HG03039 (cell line): Measurements from ENCODE around the gene CSF3.

Experiments
- ATAC-seq: cut with Tn5 transposase; IDR thresholded peaks from one replicate; pipeline ENCODE4 v1.9.1; 2021; ENCODE audit warnings: mild to moderate bottlenecking, moderate library complexity; ENCODE audit not compliant: unreplicated experiment

CSF3 gene

DNA sequence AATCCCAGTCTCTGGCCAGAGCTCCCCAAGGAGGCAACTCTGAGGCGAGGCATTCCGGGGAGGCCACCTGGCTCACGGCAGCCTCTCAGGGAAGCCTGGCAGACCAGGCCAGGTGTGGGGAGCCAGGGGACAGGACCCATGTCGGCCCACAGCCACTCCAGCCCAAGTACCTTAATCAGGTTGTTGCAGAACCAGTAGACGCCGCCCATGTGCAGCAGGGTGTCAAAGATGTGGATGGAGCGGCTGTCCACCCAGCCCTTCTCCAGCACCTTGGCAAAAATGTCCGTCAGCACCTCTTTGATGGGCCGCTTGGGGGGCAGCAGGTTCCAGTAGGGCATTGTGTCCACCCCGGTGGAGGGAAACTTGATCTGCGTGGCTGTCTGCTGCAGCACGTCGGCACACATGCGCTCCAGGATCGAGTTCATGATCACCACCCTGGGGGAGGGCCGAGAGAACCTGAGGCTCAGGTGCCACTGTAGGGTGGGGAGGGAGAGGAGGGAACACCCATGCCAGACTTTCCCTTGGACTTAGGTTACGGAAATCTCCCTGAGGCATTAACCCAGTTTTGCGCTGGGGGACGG lies 7.8 kb downstream of the CSF3 start:
- no peak for ATAC-seq

DNA sequence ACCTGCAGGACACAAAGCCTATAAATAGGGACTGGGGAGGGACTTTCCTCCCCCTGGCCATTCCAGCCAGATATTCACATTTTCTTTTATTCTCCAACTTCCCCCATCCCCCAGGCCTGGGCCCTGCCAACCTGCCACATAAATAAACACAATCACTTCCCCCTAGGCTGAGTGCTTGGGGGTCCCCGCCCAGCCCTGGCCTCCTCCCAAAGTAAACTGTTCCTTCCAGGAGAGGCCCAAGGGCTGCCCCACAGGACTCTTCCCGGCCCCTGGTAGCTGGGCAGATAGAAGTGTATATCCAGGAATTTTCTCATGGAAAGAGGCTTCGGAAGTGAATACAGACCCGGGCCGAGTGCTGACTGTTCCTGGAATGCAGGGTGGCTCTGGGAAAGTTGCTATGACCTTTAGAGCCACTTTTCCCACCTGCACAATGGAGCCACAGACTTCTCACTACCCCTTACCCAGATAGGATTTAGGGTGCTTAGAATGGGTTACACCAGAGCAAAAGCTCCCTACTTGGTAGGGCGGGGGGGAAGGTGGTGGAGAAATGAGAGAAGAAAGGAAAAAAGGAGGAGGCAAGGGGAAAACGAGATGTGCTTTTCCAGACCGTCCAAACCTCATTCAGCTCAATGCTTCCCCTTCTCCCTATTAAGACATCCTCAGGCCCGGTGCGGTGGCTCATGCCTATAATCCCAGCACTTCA lies 8.5 kb downstream of the CSF3 start:
- ATAC-seq: no peak

DNA sequence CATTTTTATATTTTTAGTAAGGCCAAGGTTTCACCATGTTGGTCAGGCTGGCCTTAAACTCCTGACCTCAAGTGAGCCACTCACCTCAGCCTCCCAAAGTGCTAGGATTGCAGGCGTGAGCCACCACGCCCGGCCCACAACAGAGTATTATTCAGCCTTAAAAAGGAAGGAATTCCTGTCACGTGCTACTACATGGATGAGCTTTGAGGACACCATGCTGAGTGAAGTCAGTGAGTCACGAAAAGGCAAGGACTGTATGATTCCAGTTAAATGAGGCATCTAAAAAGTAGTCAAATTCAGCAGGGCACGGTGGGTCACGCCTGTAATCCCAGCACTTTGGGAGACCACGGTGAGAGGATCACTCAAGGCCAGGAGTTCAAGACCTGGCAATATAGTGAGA lies 9.7 kb downstream of the CSF3 start:
- no peak for ATAC-seq

DNA sequence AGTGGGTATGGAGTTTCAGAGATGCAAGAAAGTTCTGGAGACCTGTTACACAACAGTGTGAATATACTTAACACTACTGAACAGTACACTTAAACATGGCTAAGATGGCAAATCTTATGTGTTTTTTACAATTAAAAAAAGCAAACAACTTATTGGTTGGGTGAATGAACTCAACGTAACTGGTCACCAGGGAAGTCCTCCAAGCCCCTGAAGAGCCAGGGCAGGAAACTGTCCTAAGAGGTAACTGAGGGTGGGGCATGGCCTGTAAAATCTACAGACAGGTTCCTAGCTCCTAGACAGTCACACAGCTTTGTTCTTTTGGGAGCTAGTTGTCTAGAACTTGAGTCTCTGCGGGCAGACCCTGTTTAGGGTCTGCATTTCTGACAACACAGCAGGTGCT lies 10.3 kb downstream of the CSF3 start:
- ATAC-seq: no peak

DNA sequence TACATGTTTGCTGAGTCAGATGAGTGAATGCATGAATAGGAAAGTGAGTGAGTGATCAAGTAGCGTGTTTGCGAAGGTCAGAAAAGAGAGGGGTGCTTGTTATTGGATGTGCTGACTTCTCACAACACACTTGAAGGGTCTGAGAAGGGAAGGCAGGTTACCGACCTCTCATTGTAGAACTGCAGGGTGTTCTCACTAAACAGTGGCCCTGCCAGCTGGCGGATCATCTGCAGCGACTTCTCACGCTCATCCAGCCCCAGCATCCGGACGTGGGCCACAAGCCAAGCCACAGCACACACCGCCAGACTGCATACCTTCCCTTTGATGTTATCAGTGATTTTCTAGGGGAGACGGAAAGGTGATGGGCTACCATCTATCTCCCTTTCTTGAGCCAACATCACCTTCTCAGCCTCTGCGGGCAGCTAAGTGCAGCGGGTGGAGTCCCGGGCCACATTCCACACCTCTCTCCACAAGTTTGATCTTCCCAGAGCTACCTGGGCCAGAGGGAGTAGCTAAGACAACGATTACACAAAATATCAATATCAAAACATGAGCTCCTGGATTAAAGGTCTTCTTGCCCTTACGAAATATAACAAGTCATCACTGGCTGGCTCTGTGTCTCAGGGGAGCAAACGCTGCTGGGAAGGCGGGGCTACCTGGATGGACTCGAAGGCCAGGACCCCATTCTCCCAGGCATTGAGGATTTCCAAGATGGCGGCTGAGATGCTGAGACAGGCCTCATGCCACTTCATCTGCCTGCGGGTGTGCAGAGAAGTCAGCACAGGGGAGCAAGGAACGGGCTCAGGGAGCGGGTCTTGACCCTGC lies 11.0 kb downstream of the CSF3 start:
- no peak for ATAC-seq

DNA sequence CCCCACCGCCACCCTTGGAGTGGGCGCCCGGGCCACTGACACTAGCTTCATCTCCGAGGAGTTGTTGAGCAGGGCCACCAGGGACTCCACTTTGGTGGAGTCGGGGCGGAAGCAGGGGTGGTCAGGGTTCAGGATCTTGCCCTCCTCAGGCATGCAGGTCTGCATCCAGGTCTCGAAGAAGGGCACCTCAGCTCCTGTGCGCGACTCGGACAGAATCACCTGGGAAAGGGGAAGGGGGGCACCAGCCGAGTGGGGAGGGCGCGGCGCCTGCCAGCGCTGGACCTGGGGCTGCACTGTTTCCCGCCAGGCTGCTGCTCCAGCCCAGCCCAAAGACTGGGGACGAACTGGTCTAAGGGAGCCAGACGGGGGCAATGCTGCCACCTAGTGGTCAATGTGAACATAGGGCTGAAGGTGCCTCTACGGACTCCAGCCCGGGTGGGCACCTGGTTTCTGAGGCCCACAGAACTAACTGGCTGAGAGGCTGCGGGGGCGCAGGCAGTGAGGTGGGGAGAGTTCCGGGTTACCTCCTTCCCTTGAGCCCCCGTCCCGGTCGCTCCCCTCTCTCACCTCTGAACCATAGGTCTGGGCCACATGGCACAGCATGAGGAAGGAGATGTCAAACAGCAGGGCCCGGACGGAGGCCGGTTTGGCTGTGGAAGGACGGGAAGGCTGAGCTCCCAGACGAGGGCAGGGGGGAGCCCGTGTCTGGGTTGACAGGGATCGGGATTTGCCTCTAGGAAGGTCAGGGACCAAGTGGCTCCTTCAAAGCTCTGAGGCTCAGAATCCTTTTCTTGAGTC lies 11.8 kb downstream of the CSF3 start:
- ATAC-seq: no peak

DNA sequence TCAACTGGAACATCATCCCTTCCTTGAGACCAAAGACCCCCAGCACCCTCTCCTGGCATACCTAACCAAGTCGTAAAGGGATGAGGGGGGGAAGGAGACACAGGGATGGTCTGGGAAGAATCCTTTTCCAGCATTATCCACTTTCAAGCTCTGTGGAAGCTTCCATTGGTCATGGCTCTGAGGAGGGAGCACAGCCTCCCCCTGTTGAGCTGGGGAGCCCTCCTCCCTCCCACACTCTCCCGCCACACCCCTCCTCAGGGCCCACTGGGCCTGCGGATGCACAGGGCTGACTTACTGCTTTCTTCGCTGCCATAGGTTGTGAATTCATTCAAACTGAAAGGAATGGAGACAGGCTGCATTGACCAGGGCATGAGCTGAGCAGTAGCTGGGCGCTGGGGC lies 12.4 kb downstream of the CSF3 start:
- no peak for ATAC-seq

DNA sequence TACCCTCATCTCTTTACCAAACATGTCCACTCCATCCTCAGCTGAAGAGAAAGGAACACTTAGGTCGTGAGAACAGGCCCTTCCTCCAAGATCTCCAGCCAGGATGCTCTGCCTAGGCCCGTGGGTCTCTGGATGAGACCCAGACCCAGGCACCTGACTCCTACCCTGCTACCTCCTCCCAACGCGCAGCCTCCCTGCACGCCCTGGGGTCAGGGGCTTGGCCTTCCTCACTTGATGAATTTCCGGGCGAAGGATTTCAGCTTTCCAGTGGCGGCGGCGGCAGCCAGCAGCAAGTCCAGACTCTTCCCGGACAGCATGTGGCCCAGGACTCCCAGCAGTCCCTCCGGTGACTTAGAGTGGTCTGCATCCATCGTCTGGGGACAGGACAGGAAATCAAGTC lies 13.4 kb downstream of the CSF3 start:
- ATAC-seq: no peak

DNA sequence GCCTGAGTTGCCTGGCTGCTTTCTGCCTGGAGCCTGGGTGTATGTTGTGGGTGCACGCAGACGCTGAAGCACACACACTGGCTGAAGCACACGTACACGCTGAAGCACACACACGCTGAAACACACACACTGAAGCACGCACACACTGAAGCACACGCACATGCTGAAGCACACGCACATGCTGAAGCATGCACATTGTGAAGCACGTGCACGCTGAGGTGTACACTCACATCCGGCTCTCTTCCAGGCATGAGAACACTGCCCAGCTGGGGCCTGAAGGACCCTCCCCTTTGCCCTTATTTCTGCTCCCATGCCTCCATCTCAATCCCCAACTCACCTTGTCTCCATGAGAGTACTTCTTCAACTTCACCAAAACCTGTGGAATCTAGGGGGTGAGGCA lies 16.5 kb downstream of the CSF3 start:
- no peak for ATAC-seq

DNA sequence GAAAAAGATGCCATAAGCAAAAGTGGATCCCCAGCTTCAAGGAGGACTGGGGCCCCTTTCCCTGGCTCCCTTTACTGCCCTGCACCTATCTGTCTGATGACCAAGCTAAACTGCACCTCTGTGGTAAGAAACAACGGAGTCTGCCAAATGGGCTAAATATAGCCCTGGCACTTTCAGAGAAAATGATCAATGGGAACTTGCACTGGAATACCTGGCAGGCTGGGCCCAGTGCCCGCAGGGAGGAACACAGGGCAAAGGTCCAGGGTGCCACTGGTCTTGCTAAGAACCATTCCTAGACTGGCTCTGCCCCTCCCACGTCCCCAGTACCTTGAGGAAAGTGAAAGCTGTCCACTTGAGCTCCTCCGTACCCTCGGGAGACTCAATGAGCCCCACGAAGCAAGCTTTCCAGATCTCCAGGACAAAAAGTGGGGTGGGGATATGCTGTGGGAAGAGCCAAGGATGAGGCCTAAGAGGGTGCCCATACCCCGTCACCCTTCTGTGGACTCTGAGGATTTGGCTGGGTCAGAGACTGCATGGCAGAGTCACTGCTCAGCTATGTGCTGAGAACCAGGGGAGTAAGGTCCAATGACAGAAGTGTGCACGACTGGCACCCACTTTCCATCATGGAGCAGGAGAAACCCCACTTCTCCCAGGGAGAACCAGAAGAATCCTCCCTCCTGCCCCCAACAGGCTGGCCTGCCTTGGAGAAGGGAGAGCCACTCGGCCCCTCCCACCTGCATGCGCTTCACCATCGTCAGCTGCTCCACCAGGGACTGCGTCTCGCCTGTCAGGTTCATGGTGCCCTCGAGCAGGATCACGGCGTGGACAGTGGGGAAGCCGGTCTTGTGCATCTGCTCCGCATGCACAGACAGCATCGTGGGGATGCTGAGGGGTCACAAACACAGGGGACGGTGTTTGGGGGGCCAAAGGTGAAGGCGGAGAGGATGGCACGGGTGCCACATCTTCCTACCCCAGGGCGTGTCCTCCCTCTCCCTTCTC lies 17.4 kb downstream of the CSF3 start:
- ATAC-seq: no peak

DNA sequence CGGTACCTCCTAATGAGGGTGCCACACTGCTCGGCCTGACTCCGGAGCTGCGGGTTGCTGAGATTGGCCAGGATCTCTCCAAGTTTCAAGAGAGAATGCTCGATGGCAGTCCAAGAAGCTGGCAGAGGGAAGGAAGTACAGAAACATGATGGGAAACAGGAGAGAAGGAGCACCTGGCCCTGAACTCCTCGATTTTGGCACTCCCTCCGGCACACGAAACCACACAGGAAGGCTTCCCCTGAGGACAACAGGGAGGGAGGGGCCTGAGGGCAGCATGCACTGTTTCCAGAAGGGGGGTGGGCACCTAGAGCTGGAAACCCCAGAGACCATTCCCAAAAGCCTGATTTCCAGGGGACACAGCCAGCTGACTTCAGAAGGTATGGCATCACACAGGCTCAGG lies 18.1 kb downstream of the CSF3 start:
- ATAC-seq: no peak

DNA sequence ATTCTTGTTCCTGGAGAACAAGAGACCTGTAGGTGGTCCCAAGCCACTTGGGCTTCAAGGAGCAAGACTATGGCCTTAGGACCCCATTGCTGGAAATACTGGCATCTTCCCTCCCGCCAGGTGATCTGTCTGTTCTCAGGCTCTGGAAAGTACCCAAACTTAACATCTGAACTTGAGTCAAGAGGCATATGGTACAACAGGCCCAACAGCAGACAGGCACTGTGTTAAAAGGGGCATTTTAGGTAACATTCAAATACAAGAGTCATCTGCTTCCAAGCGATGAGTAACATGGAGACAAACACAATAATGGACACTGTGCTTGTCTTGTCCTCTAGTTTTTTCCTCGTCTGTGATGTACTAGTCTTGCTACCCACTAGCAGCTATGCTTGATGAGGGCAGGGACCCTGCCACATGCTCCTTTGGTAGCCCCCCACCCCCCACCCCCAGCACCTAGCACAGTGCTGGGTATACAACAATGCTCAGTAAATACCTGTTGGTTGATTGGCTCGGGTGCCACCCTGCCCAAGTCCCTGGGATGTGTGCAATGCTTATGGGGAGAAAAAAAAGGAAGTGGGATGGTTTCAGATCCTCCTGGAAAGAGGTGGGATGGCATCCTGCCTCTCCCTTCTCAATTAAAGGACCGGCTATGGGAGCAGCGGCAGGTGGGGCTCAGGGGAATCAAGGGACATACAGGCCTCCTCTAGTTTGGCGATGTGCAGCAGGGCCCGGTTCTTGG lies 19.4 kb downstream of the CSF3 start:
- no peak for ATAC-seq

DNA sequence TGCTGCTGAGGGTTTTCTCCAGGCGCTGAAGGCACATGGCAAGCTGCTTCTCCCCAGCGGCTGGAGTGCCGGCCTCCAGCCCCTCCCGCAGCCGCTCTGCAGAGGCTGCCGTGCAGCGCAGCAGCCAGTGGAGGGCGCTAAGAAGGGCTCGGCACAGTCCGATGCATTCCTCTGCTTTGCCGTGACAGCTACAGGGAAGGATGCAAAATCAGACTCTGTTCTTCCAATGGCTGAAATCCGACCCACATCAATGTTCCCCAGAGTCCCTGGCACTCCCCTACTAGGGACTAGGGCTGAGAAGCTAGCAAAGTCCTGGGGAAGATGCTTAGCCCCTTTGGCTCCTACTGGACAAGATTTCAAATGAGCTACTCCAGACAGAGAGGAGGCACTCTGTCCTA lies 19.9 kb downstream of the CSF3 start:
- ATAC-seq: no peak

DNA sequence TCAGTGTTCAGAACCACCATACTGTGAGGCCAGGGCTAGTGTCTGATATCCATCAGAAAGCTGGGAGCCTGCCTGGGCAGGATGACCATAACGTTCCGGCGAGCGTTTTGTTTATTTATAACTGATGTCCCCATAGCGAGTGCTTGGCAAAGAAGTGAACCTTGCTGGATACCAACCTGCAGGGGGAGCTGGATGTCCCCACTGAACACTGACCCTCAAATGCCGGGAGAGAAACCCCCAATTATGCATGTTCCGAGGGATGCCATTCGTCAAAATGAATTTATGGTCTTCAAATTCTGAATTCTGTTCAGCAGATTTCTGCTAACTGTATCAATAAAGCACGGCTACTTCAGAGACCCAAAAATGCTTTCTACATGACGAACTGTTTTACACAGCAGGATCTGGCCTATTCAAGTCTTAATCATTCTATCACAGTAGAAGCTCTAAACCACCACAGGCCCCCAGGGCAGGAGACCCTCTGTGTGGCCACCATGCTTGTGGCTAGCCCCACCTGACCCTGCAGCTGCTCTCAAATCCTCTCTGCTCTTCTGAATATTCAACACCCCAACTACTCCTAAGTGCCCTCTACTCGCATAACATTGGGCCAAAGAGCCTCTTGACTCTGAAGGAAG lies 23.8 kb downstream of the CSF3 start:
- ATAC-seq: no peak

DNA sequence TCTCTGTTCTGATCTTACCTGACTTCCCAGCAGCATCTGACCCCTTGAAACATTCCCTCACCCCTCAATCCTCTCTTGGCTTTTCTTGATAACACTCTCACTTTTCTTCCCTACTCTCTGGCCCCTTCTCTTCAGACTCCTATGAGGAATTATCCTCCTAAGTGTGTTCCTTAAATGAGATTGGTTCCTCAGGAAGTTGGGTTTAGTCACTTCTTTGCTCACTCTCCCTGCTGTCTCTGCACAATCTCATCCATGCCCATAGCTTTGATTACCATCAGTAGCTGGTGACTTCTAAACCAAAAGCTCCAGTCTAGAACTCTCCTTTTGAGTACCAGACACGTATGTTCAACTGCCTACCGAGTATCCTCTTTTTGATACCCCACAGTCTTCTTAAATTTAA lies 26.0 kb downstream of the CSF3 start:
- no peak for ATAC-seq

DNA sequence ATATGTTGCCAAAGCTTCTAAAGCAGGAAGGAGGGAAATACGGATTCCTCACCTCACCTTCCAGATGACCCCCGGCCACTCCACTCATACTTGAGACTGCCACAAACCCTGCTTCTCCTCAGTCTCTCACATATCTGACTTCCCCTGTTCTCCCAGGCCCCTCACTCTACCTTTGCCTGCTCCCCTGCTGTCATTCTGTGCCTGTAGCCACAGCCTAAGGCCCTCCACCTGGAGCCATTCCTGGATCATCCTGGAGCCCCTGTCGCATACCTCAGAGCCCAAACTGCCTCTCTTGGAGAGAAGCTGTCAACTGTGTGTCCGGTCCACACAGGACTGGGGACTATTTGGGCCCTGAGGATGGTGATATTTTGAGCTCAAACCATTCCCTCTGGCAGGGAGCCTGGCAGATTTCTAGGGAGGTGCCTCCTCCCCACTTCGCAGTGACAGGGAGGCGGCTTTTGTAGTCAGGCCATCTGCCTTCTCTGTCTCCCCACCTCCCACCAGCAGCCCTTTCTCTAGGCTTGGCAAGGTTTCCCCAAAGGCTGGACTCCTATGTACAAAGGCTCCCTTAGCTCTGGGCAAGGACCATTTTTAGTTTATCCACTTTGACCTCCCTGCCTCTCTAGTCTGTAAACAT lies 41.3 kb downstream of the CSF3 start:
- ATAC-seq: no peak

DNA sequence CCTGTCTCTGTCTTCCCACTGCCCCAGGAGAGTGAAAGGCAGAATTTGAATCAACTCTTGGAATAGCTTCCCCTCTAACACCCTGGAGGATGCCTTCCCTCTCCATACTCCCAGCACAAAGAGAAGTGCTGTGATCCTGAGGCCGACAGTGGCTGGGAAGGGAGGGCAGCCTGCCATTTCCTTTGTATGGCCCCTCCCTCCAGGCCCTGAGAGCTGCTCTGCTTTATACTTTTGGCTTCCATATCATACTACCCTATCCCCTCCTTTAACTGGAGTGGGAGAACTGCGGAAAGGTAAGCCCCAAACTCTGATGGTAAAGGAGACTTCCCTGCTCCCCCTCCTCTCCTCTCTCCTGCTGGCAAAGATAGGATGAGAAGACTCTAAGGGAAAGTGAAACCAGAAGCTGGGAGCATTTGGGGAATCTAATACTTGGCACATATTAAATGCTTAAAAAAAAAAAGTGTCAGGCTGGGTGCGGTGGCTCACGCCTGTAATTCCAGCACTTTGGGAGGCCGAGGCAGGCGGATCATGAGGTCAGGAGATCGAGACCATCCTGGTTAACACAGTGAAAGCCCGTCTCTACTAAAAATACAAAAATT lies 43.0 kb downstream of the CSF3 start:
- ATAC-seq: no peak

DNA sequence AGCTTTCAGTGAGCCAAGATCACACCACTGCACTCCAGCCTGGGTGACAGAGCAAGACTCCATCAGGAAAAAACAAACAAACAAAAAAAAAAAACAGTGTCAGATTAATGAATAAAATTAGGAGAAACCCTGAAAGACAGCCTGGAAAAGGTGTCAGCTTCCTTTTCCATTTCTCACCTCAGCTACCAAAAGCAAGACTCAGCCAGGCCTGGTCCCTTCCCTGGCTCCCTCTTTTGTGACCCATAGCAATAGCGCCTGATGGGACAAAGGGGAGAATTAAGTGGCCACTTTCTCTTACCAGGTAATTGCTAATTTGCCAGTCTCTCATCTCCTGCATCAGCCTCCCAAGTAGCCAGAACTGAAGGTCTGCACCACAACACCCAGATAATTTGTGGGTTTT lies 43.6 kb downstream of the CSF3 start:
- ATAC-seq: no peak
